Esophagus squamous epithelium (tissue), 5 donors: ENCODE measurements around the gene GJA9. TPM values are rescaled to one million over a fixed set of nuclear protein-coding genes. Genes with fewer than 3 reads are reported as not detected.

Experiments used
- DNase-seq: peaks from one replicate; lab custom pipeline; 2025; lab: John Stamatoyannopoulos, UW
- H3K27ac ChIP-seq, 4 donors: fragments of 200-600 bp; sonication (generic); one replicate each; pipeline ENCODE4 v1.5.1; 2016 to 2019; ENCODE audit warnings: mild to moderate bottlenecking in 1 of 4
- H3K27me3 ChIP-seq, 4 donors: fragments of 200-600 bp; sonication (generic); 1 replicate in 3 of 4; 2 replicates in 1 of 4; pipeline versions ENCODE4 v1.5.1 to v1.6.0; 2017 to 2021; ENCODE audit warnings: antibody characterized with exemption in 1 of 4
- H3K36me3 ChIP-seq, 3 donors: fragments of 200-600 bp; sonication (generic); one replicate each; pipeline ENCODE4 v1.5.1; 2016 to 2019
- H3K4me1 ChIP-seq, 3 donors: fragments of 200-600 bp; sonication (generic); one replicate each; pipeline ENCODE4 v1.5.1; 2017 to 2019
- H3K4me3 ChIP-seq, 4 donors: fragments of 200-600 bp; sonication (generic); 1 replicate in 3 of 4; 2 replicates in 1 of 4; pipeline ENCODE4 v1.5.1; 2016 to 2019; ENCODE audit warnings: mild to moderate bottlenecking in 2 of 4, moderate library complexity in 1 of 4
- H3K9me3 ChIP-seq, 3 donors: fragments of 200-600 bp; sonication (generic); one replicate each; pipeline ENCODE4 v1.5.1; 2016 to 2019
- POLR2A ChIP-seq, 4 donors: fragments of 450-650 bp; IDR thresholded peaks; one replicate each; pipeline ENCODE4 v1.6.1; 2017; ENCODE audit warnings: antibody characterized with exemption in 4 of 4, mild to moderate bottlenecking in 4 of 4, moderate library complexity in 3 of 4
- WGBS, 2 donors: methylation state at CpG; one replicate each; pipeline ENCODE4 v1.1.5; 2018; 5-methylcytosine and 5-hydroxymethylcytosine counted together
- intact Hi-C: fragments of 100-400 bp; cut with DNase I; formaldehyde crosslinking; loops from one replicate; pipeline ENCODE4 v1.15.0; 2022
- total RNA-seq, 4 donors: library from RNA; depleted of rRNA; stranded (reverse); fragments of >200 nt; gene quantifications; one replicate each; pipeline ENCODE4 v1.1.0, GENCODE V29; 2016
- TF ChIP-seq, protein P1 (sequence below), 6 experiments: fragments of 450-650 bp in 4 of 6; fragments of 200-600 bp in 2 of 6; sonication (generic) in 2 of 6; IDR thresholded peaks; one replicate each; pipeline ENCODE4 v1.5.1; 2016 to 2019; ENCODE audit warnings: antibody characterized with exemption in 6 of 6, mild to moderate bottlenecking in 4 of 6, moderate library complexity in 4 of 6
- donor health status: DM: yes; HTN: yes; CAD: no.

Gene GJA9
- total RNA-seq, 4 donors from 2014 or later = 0.50 to 0.75 TPM; not detected in 2

DNA sequence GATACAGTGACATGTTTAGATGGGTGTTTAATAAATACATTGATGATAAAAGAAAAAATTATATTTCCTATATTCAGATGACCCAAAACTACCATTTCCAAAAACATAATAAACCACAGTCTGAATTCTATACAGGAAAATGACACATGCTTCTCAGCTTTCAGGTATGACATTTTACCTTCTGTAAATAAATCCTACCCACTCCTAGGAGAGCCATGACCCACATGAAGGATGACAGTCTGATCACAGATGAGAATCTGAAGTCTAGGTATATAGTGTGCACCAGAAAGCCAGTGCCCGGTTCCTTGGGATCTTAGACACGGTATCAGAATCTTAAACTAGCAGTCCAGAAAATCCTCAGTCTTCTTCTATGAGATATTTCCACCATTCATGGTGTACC is 3.7 kb upstream of the GJA9 start:
- no peaks in the 10 kb centered on the region for H3K27me3 ChIP-seq
- H3K4me3 ChIP-seq = no peak overlapping the region
- DNase-seq = no peak
- peaks cover 0 to 23% (median 0%) of the 10 kb centered on the region in 3 donors for H3K36me3 ChIP-seq
- H3K27ac ChIP-seq = no peak overlapping the region
- 97 to 98% methylated on average over 2 of the region's 2 CpGs for WGBS, 2 donors
- H3K9me3 ChIP-seq = no peaks in the 10 kb centered on the region
- intact Hi-C loops = no loop called here
- H3K4me1 ChIP-seq = no peaks in the 10 kb centered on the region
- TF ChIP-seq, protein P1, sequence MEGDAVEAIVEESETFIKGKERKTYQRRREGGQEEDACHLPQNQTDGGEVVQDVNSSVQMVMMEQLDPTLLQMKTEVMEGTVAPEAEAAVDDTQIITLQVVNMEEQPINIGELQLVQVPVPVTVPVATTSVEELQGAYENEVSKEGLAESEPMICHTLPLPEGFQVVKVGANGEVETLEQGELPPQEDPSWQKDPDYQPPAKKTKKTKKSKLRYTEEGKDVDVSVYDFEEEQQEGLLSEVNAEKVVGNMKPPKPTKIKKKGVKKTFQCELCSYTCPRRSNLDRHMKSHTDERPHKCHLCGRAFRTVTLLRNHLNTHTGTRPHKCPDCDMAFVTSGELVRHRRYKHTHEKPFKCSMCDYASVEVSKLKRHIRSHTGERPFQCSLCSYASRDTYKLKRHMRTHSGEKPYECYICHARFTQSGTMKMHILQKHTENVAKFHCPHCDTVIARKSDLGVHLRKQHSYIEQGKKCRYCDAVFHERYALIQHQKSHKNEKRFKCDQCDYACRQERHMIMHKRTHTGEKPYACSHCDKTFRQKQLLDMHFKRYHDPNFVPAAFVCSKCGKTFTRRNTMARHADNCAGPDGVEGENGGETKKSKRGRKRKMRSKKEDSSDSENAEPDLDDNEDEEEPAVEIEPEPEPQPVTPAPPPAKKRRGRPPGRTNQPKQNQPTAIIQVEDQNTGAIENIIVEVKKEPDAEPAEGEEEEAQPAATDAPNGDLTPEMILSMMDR (IDR thresholded peaks at IDR 0.05) = no peak
- TF ChIP-seq POLR2A (IDR thresholded peaks at IDR 0.05) = no peak

DNA sequence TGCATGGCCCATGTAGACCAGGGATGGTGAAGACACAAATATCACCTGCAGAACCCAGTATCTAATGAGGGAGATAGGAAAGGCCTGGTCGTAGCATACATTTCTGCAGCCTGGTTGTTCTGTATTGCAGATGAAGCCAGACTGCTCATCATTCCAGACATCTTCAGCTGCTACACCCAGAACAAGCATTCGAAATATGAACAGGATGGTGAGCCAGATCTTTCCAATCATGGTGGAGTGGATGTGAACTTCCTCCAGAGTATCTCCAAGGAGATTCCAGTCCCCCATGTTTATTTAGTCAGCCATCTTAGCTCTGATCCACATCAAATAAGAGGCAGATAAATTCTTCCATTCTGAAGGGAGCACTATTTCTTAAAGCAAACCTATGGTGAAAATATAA is 5.6 kb downstream of the GJA9 start:
- no peaks in the 10 kb centered on the region for H3K36me3 ChIP-seq
- no peak for DNase-seq
- TF ChIP-seq POLR2A (IDR thresholded peaks at IDR 0.05) = no peak
- TF ChIP-seq, protein P1 (IDR thresholded peaks at IDR 0.05) = no peak
- intact Hi-C loops = loop anchor here (10.0 kb wide), 1 partner anchor 219 kb away; no protein-coding TSS in a partner anchor
- H3K27ac ChIP-seq = no peak overlapping the region
- H3K27me3 ChIP-seq = no peaks in the 10 kb centered on the region
- 50 to 89% methylated on average over 1 to 2 of the region's 2 CpGs for WGBS, 2 donors
- H3K4me3 ChIP-seq = no peak overlapping the region
- H3K9me3 ChIP-seq = no peaks in the 10 kb centered on the region
- peaks cover 9 to 27% (median 11%) of the 10 kb centered on the region in 3 donors for H3K4me1 ChIP-seq

DNA sequence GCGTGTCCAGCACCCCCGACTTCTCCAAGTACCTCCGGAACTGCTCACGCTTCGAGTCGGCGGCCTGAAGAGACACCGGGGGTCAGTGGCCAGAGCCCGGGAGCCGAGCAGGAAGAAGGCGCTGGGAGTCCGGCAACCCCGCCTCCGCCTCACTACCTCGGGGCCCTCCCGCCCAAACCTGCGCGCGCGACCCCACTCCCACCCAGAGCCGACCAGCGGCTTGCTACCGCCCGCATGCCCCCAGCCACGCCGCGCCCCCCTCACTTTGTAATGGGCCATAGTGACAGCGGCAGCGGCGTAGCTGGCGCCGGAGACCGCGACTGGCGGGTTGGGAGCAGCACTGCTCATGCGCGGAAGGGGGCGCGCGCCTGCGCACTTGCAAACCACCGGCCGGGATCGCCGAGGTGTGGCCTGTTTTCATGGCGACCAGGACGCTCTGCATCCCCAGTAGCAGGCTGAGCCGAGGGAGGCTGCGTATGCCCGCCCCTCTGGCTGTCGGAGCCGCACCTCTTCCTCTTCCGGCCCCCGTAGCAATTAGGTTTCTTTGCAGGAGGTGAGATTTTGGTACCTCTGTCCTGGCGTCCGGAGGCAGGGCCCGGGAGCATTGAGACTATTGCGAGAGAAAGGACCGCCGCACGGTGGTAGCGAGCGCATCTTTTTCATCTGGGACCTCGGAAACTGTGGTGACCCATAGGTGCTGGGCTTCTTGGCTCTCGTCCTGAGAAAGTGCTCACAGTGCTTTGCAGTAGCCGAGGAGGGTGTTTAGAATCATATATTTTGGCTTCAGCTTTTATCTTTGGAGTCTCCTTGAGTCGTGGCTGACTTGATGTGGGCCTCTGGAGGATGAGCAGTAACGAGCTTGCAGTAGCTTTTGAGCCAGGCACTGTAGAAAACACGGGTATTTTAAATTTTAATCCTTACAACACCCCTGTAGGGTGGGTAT is 8.1 kb downstream of the GJA9 start, which contains the start of gene MYCBP:
TSS of gene MYCBP (minus strand) at position 322 of the 943 bp plus-strand sequence. CDS start at position 279, 43 bp downstream.
- no peaks in the 10 kb centered on the region for H3K36me3 ChIP-seq
- no peaks in the 10 kb centered on the region for H3K9me3 ChIP-seq
- peak within 1 kb of the TSS; percentile 71 to 87 (median 80) for H3K27ac ChIP-seq
- intact Hi-C loops = loop anchor here (10.0 kb wide), 1 partner anchor 222 kb away; no protein-coding TSS in a partner anchor
- DNase-seq = peak; percentile 82
- peak in 1 of 4 donors; percentile 69 for TF ChIP-seq POLR2A (IDR thresholded peaks at IDR 0.05)
- TF ChIP-seq, protein P1 (IDR thresholded peaks at IDR 0.05) = peak in 5 of 6 experiments; percentile 12 to 48 (median 27)
- peaks cover 9 to 27% (median 11%) of the 10 kb centered on the region in 3 donors for H3K4me1 ChIP-seq
- 0% methylated on average over 16 to 26 of the region's 69 CpGs for WGBS, 2 donors
- H3K4me3 ChIP-seq = peak within 1 kb of the TSS; percentile 94 to 95 (median 94)
- H3K27me3 ChIP-seq = no peaks in the 10 kb centered on the region

DNA sequence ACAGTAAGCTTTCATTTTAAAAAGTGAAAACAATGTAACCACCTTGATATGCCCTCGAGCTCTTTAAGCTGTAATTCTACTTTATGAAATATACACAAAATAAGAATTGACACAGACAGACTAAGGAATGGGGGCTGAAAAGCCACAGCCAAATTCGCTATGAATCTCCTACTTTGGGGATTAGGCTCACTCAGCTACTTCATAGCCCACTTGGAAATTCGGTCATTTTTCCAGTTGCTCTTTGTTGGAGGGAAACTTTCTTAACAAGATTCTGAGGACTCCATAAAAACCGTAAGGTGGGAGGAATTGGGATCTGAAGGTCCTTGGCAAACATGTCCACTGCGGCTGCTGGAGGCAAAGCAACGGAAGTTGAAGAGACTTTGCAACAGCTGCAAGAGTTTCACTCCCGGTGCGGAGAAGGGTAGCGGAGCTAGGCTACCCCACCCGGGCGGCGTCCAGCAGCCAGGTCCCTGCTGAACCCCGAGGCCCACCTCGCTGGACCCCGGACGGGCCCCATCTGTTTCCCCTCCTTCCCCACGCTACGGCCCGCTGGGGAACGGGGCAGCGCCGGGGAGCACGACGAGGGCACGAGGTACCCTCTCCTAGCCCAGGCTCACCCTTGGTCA is 8.9 kb downstream of the GJA9 start:
- intact Hi-C loops = loop anchor here (10.0 kb wide), 1 partner anchor 222 kb away; no protein-coding TSS in a partner anchor
- H3K4me1 ChIP-seq = peaks cover 9 to 27% (median 11%) of the 10 kb centered on the region in 3 donors
- H3K27me3 ChIP-seq = no peaks in the 10 kb centered on the region
- no peaks in the 10 kb centered on the region for H3K9me3 ChIP-seq
- TF ChIP-seq, protein P1 (IDR thresholded peaks at IDR 0.05) = no peak
- TF ChIP-seq POLR2A (IDR thresholded peaks at IDR 0.05) = no peak
- 3 to 6% methylated on average over 5 to 11 of the region's 25 CpGs for WGBS, 2 donors
- H3K27ac ChIP-seq = peak overlapping the region; percentile 71 to 87 (median 80)
- H3K4me3 ChIP-seq = peak overlapping the region; percentile 94 to 95 (median 94)
- DNase-seq = no peak
- no peaks in the 10 kb centered on the region for H3K36me3 ChIP-seq
